Loucy (cell line): ENCODE measurements around the gene C16orf86.

Experiments used
- H2AFZ ChIP-seq: fragments of 200-600 bp; sonication (generic); 2 replicates; pipeline ENCODE4 v1.6.0; 2016; ENCODE audit warnings: antibody characterized with exemption, mild to moderate bottlenecking, low read length, moderate library complexity
- H3F3A ChIP-seq: fragments of 200-600 bp; 2 replicates; pipeline ENCODE4 v1.6.0; 2016; ENCODE audit warnings: antibody characterized with exemption, low read depth, mild to moderate bottlenecking
- H3K27me3 ChIP-seq: fragments of 200-600 bp; sonication (generic); 2 replicates; pipeline ENCODE4 v1.6.1; 2014; ENCODE audit warnings: low read length, mild to moderate bottlenecking; ENCODE audit not compliant: insufficient read depth, poor library complexity, severe bottlenecking
- H3K36me3 ChIP-seq: fragments of 200-600 bp; sonication (generic); 2 replicates; pipeline ENCODE4 v1.6.1; 2016; ENCODE audit warnings: low read length; ENCODE audit not compliant: insufficient read depth
- H3K4me1 ChIP-seq: fragments of 200-600 bp; sonication (generic); 2 replicates; pipeline ENCODE4 v1.5.1; 2014; ENCODE audit warnings: low read length, mild to moderate bottlenecking; ENCODE audit not compliant: insufficient read depth, poor library complexity, severe bottlenecking
- H3K4me2 ChIP-seq: fragments of 200-600 bp; sonication (generic); 2 replicates; pipeline ENCODE4 v1.6.0; 2014; ENCODE audit warnings: antibody characterized with exemption, low read length, low read depth, mild to moderate bottlenecking; ENCODE audit not compliant: poor library complexity, severe bottlenecking
- H3K4me3 ChIP-seq: fragments of 200-600 bp; sonication (generic); 2 replicates; pipeline ENCODE4 v1.5.1; 2014; ENCODE audit warnings: low read length, mild to moderate bottlenecking, mixed read lengths; ENCODE audit not compliant: poor library complexity, severe bottlenecking
- H3K79me2 ChIP-seq: fragments of 200-600 bp; sonication (generic); 2 replicates; pipeline ENCODE4 v1.6.1; 2014; ENCODE audit warnings: low read length; ENCODE audit not compliant: insufficient read depth
- H3K9ac ChIP-seq: fragments of 200-600 bp; sonication (generic); 2 replicates; pipeline ENCODE4 v1.6.0; 2014; ENCODE audit warnings: mild to moderate bottlenecking, low read depth, low read length, moderate library complexity; ENCODE audit not compliant: poor library complexity, severe bottlenecking
- H3K9me2 ChIP-seq: fragments of 200-600 bp; sonication (generic); replicated peaks from 2 replicates; pipeline ENCODE4 v1.6.1; 2016; ENCODE audit warnings: low read depth, low read length, mixed read lengths
- H3K9me3 ChIP-seq: fragments of 200-600 bp; sonication (generic); 2 replicates; pipeline ENCODE4 v1.6.1; 2014; ENCODE audit warnings: mild to moderate bottlenecking, antibody characterized with exemption, low read length, low read depth; ENCODE audit not compliant: insufficient read depth
- H4K20me1 ChIP-seq: fragments of 200-600 bp; sonication (generic); 2 replicates; pipeline ENCODE4 v1.6.0; 2014; ENCODE audit warnings: antibody characterized with exemption, low read length, mild to moderate bottlenecking; ENCODE audit not compliant: insufficient read depth, poor library complexity, severe bottlenecking
- EZH2phosphoT487 ChIP-seq: fragments of 200-600 bp; IDR thresholded peaks from 2 replicates; pipeline ENCODE4 v1.6.1; 2018; ENCODE audit warnings: antibody characterized with exemption, mild to moderate bottlenecking, moderate library complexity, borderline replicate concordance
- TF ChIP-seq, protein P1 (sequence below): fragments of 200-600 bp; sonication (generic); conservative IDR thresholded peaks from 2 replicates; pipeline ENCODE4 v1.5.1; 2014; ENCODE audit warnings: mild to moderate bottlenecking, antibody characterized with exemption, low read length

C16orf86 gene

DNA sequence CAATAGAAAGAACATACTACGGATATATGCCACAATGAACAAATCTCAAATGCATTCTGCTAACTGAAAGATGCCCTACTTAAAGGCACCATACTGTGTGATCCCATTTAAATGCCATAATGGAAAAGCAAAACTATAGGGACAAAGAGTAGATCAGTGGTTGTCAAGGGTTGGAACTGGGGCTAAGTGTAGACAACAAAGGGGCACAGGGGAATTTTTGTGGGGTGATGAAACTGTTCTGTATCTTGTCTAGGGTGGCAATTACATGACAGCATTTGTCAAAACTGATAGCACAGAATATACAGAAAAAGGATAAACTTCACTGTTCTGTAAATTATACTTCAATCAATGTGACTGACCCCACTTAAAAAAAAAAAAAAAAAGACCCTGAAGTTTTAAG, 34.8 kb downstream of the C16orf86 start:
- no peak overlapping the region for H3K9ac ChIP-seq
- peaks cover 9% of the 10 kb centered on the region; the same call in 1 of the 2 replicates for H3K36me3 ChIP-seq
- no peak overlapping the region for H2AFZ ChIP-seq
- H3K4me2 ChIP-seq, result no peak overlapping the region
- H3K9me3 ChIP-seq, result no peaks in the 10 kb centered on the region
- peaks cover 49% of the 10 kb centered on the region; the same call in 1 of the 2 replicates for H3K79me2 ChIP-seq
- H3K9me2 ChIP-seq, result no peaks in the 10 kb centered on the region
- no peak for TF ChIP-seq EZH2phosphoT487
- TF ChIP-seq, protein P1, sequence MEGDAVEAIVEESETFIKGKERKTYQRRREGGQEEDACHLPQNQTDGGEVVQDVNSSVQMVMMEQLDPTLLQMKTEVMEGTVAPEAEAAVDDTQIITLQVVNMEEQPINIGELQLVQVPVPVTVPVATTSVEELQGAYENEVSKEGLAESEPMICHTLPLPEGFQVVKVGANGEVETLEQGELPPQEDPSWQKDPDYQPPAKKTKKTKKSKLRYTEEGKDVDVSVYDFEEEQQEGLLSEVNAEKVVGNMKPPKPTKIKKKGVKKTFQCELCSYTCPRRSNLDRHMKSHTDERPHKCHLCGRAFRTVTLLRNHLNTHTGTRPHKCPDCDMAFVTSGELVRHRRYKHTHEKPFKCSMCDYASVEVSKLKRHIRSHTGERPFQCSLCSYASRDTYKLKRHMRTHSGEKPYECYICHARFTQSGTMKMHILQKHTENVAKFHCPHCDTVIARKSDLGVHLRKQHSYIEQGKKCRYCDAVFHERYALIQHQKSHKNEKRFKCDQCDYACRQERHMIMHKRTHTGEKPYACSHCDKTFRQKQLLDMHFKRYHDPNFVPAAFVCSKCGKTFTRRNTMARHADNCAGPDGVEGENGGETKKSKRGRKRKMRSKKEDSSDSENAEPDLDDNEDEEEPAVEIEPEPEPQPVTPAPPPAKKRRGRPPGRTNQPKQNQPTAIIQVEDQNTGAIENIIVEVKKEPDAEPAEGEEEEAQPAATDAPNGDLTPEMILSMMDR, result no peak
- H3K4me1 ChIP-seq, result peaks cover 7% of the 10 kb centered on the region
- no peak overlapping the region for H3K4me3 ChIP-seq
- H3K27me3 ChIP-seq, result no peaks in the 10 kb centered on the region
- no peaks in the 10 kb centered on the region; the same call in 1 of the 2 replicates for H3F3A ChIP-seq
- H4K20me1 ChIP-seq, result peaks cover 4% of the 10 kb centered on the region

DNA sequence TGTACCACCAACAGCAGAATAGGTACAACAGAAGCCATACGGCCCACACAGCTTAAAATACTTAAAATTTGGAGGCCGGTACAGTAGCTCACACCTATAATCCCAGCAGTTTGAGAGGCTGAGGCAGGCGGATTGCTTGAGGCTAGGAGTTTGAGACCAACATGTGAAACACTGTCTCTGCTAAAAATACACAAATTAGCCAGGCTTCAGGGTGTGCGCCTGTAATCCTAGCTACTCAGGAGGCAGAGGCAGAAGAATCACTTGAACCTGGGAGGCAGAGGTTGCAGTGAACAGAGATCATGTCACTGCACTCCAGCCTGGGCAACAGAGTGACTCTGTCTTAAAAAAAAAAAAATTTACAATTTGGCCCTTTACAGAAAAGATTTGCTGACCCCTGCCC, 35.5 kb downstream of the C16orf86 start:
- no peaks in the 10 kb centered on the region; the same call in 1 of the 2 replicates for H3F3A ChIP-seq
- H3K27me3 ChIP-seq, result no peaks in the 10 kb centered on the region
- H3K4me3 ChIP-seq, result no peak overlapping the region
- H3K4me1 ChIP-seq, result peaks cover 7% of the 10 kb centered on the region
- no peaks in the 10 kb centered on the region for H3K9me3 ChIP-seq
- H2AFZ ChIP-seq, result no peak overlapping the region
- peaks cover 5% of the 10 kb centered on the region for H4K20me1 ChIP-seq
- no peaks in the 10 kb centered on the region for H3K9me2 ChIP-seq
- no peak overlapping the region for H3K9ac ChIP-seq
- TF ChIP-seq, protein P1, result no peak
- no peak for TF ChIP-seq EZH2phosphoT487
- H3K79me2 ChIP-seq, result peaks cover 52% of the 10 kb centered on the region; the same call in 1 of the 2 replicates
- peaks cover 9% of the 10 kb centered on the region; the same call in 1 of the 2 replicates for H3K36me3 ChIP-seq
- no peak overlapping the region for H3K4me2 ChIP-seq

DNA sequence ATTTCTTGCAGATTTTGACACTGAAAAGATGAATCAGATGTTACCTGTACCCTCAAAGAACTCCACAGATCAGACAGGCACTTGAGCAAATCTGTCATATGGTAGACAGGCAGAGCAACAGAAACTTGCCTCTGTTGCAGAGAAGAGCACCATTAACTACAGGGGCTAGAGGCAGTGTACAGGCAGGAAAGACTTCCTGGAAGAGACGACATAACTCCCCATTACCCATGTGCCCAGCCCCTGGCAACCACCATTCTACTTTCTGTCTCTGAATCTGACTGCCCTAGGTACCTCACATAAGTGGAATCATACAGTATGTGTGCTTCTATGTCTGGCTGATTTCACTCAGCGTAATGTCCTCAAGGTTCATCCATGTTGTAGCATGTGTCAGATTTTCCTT, 37.0 kb downstream of the C16orf86 start:
- Histone ChIP-seq H4K20me1 (peaks cover 9% of the 10 kb centered on the region), H3K9me2 (no peaks in the 10 kb centered on the region), H3K4me3 (no peak overlapping the region), H3K27me3 (no peaks in the 10 kb centered on the region), H3F3A (no peaks in the 10 kb centered on the region; the same call in 1 of the 2 replicates), H3K4me1 (peaks cover 7% of the 10 kb centered on the region), H3K4me2 (peak overlapping the region; percentile 16), H3K36me3 (no peaks in the 10 kb centered on the region), H3K9me3 (no peaks in the 10 kb centered on the region), H3K79me2 (peaks cover 41% of the 10 kb centered on the region; the same call in 1 of the 2 replicates), H3K9ac (no peak overlapping the region), H2AFZ (no peak overlapping the region)
- TF ChIP-seq, protein P1, result no peak
- no peak for TF ChIP-seq EZH2phosphoT487
